HG03378 (cell line): ENCODE measurements around the gene PER2.
"Not testable (repeated sequence)": the region's sequence is repeated elsewhere in the genome, so short reads cannot be mapped to it uniquely, and the experiment has no call there.

Experiments used
- ATAC-seq: cut with Tn5 transposase; IDR thresholded peaks from one replicate; pipeline ENCODE4 v1.9.1; 2021; ENCODE audit warnings: mild to moderate bottlenecking, moderate library complexity; ENCODE audit not compliant: unreplicated experiment

PER2 gene

GRCh38 chr2:238310721-238311120 is 22.3 kb upstream of the PER2 start:
- ATAC-seq, result not testable (repeated sequence)

GRCh38 chr2:238308177-238308576 is 19.8 kb upstream of the PER2 start:
- ATAC-seq, result no peak

- ATAC-seq, result no peak
Measured at GRCh38 chr2:238306672-238306998, 18.2 kb upstream of the PER2 start.

- no peak for ATAC-seq
Measured at GRCh38 chr2:238305965-238306671, 17.7 kb upstream of the PER2 start.

- ATAC-seq, result no peak
Measured at GRCh38 chr2:238305092-238305862, 16.9 kb upstream of the PER2 start.

- ATAC-seq, result no peak
Measured at GRCh38 chr2:238304116-238304515, 15.7 kb upstream of the PER2 start.

GRCh38 chr2:238302751-238303150 is 14.3 kb upstream of the PER2 start:
- ATAC-seq, result no peak

GRCh38 chr2:238302087-238302486 is 13.7 kb upstream of the PER2 start:
- no peak for ATAC-seq

- no peak for ATAC-seq
Measured at GRCh38 chr2:238299803-238300202, 11.4 kb upstream of the PER2 start.

GRCh38 chr2:238296638-238297457 is 8.4 kb upstream of the PER2 start:
- ATAC-seq, result no peak

- no peak for ATAC-seq
Measured at GRCh38 chr2:238295144-238296112, 7.0 kb upstream of the PER2 start.

- ATAC-seq, result no peak
Measured at GRCh38 chr2:238294393-238295143, 6.2 kb upstream of the PER2 start.

GRCh38 chr2:238294046-238294392 is 5.6 kb upstream of the PER2 start:
- ATAC-seq, result no peak

- no peak for ATAC-seq
Measured at GRCh38 chr2:238291550-238292281, 3.3 kb upstream of the PER2 start.

GRCh38 chr2:238290715-238291549 is 2.5 kb upstream of the PER2 start:
- ATAC-seq, result no peak

- ATAC-seq, result no peak
Measured at GRCh38 chr2:238290091-238290509, 1.7 kb upstream of the PER2 start.

GRCh38 chr2:238289574-238289973 is 1.2 kb upstream of the PER2 start:
- no peak for ATAC-seq
